EH (cell line): ENCODE measurements around the gene RITA1.

Experiments
- DNase-seq: peaks from one replicate; pipeline ENCODE4 v3.0.0-alpha.2; 2015; ENCODE audit warnings: low read depth

RITA1 gene

DNA sequence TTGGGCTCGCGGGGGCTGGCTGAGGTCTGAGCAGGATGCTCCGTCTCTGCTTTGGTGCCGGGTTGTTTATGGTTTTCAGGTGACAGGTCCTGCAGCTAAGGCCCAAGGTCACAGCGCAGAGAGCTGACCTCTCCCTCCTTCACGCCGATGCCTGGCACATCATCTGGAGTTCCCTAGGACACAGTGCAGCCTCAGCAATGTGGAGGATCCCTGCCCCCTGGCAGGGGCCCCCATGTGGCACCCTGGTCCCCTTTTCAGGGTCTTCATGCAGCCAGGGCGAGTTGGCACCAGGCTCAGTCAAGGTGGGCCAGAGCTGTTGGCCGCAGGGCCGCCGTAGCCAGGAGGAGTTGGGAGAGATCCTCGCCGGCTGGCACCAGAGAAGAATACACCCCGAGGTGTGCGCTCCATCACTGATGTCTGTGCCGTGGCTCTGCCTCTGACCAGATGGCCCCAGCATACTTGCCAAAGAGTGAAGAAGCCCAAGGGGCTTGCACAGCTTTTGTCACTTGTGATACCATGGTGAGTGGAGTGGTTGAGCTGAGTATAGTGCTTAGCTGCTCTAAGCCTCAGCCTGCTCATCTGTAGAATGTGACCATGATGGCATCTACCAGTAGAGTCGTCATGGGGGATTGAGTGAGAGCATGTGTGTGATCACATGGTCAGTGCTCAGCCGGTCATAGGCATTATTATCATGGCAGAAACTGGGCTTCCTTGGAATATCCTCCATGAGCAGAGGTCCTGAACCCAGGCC, 46.7 kb downstream of the RITA1 start:
- no peak for DNase-seq

DNA sequence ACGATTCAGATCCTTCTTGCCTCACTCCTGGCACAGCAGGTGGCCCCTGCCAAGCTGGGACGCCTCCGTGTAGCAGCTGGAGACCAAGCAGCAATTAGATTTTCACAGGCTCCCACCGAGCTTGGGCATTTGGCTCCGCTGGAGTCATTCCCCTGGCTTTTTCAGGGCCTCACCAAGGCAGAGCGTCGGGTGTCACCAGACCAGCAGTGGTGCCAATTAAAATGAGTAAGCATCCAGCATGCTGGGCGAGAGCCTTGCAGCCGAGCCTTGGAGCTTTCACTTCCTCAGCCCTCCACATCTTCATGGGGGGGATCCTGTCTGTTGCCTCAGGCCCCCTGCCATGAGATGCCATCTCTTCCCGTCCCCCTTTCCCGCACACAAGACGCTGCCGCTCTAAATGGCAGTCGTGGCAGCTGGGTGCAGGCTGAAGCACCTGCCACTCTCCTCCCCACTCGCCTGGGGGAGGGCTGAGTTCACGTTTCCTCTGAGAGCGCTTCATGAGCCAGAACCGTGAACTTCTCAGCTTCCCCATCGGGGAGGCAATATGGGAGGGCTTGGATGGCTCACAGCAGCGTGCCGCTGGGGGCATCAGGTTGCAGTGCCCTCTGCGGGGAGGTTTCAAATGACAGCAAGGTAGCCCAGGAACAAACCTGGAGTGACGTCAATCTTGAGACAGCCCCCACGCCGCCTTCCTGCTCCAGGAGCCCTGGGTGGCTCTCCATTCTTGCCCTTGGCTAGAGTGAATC, 47.5 kb downstream of the RITA1 start:
- DNase-seq, result no peak

DNA sequence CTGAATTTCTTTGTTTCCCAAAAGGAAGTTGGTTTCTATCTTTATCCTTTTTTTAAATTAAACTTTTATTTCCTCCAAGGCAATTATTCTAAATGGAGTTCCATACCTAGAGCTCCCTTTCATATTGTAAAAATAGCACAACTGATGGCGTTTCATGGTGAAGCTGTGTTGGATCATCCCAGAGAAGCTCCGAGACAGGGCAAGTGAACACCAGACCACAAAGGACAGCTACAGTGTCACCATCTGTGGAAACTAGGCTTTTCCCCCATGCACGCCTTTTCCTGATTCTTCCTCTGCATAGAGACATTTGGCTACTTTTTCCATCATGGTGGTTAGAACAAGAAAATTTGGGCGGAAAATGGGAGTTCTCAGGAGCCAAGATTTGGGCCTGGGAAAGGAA, 48.4 kb downstream of the RITA1 start:
- DNase-seq, result no peak

DNA sequence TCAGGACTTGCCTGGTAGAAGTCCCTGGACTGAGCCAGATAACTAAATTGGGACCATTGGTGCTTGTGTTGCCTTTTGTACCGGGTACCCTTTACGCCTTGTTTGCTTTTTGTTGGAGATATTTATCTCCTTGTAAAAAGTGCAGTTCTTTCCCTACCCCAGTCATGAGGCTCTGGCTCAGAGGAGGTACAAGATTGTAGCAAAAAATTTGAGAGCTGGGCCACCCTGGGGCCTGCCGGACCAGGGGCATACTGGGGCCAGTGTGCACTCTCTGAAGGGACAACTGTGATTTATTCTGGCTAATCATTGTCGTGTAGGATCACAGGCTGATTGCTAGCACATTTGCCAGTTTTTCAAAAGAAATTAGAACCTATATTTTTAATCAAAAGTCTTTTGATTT, 49.0 kb downstream of the RITA1 start:
- no peak for DNase-seq

DNA sequence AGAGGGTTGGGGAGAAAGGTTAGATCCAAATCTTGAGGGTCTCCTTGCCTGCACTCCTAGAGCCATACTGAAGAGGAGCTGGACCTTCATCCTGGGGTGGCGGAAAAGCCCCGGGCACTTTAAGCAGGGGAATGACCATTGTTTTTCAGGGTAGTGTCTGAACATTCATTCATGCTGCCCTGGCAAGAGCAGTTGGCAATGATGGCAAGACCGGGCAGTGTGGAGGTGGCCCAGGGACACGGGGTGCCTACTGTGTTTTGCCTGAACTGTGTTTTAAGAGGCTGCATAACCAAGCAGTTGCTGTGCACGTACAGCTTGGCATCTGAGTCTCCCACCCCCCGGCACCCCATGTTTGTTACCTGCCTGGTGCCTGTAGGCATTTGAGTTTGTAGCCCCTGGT, 50.5 kb downstream of the RITA1 start:
- no peak for DNase-seq

DNA sequence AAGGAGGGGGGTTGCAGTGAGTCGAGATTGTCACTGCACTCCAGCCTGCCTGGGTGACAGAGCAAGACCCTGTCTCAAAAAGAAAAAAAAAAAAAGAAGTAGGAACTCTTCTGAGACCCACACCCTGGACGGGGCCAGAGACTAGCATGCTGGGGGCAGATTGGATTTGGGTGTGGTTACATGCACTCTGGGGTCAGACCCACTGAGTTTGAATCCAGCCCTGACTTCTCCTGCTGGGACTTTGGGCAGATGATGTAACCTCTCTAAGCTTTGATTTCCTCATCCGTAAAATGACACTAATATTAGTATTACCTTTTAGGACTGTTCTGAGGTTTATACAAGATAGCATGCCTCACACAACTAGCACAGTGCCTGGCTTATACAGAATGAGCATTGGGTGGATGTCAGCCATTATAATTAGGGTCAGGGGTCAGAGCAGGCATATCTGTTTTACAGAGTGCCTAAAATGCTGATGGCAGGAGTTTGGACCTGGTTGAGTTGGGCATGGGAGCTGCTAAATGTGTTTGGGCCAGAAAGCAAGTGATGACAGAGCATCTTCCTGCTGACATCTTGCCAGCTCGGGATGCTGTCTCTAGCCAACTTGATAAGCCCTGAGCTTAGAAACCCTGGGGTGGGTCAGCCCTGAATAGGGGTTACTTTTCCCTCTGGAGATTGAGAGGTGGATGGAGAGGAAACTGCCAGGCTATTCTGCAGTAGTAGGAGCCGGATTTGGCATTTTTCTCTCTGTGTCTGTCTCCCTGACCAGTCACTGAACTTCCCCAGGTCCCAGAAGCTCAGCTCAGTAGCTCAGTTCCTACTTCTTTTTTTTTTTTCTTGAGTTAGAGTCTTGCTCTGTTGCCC, 51.2 kb downstream of the RITA1 start:
- DNase-seq, result no peak

DNA sequence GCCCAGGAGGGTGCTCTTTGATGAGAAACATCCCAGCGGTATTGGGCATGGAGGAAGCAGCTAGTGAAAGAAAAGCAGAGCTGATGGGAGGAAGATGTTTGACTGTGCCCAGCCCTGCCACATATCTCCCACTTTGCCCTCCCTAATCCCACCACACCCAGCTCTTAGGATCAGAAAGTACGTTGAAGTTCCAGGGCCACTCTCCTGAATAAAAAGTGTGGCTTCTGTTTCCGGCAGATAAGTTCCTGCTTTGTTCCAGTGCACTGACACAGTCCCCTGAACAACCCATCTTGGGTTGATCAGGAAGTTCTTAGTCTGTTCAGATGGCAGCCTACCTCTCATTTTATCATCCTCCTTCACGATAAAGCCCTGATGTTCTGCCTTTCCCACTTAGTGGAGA, 52.2 kb downstream of the RITA1 start:
- no peak for DNase-seq

DNA sequence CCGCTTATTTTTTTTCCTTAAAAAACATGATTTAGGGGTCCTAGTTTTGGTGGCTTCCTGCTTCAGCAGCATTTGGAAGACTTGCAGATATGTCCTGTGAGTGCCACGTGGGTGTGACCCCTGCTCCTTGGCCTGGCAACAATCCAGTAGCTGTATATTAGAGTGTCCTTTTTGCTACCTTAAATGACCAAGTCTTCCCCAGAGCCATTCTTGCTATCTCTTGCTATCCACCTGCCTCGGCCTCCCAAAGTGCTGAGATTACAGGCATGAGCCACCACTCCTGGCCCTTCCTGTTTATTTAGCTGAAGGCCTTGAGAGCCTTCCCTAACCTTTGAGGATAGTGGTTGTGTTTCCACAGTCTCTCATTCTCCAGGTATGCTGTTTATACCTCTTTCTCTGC, 52.8 kb downstream of the RITA1 start:
- DNase-seq, result no peak

DNA sequence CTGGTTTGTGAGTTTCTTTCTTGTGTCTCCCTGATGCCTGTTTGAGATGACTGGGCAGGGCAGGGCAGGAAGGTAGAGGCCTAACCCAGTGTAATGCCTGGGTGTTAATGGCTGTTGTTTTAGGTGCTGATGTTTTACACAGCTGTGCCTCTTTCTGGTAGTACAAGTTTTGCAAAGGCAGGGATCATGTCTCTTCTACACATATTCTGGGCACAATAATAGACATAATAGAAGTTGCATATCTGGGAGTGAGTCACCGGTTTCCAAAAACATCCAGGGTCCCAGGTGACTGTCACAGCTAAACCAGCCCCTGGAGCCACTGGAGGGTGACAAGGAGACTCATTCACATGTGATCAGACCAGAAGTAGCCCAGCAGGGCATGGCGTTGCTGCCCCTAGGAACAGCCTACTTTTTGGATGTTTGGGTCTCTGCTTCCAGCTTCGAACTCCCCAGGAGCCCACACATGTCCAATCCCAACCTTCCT, 53.8 kb downstream of the RITA1 start:
- DNase-seq, result no peak

DNA sequence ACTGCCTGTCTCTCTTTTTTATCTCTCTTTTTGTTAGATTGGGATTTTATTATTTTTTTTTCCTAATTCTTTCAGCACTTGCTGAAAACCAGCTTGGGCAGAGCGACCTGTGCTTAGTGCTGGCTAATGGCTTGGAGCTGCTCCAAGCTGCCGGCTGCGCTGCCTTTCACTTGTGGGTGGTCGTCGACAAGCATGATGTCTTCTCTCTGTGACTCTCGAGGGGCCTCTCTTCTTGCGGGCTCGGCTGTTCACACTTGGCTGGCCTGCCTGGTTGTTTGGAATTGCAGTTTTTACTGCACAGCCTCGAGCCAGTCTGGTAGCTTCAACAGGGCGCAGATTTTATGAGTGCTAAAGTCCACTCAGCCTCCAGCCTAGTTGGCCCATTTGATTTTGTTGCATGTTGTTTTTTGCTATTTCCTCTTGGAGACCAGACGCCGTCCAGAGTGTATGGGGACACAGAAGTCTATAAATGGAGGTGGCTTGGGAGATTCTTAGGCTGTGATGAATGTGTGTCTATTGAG, 54.4 kb downstream of the RITA1 start:
- no peak for DNase-seq

DNA sequence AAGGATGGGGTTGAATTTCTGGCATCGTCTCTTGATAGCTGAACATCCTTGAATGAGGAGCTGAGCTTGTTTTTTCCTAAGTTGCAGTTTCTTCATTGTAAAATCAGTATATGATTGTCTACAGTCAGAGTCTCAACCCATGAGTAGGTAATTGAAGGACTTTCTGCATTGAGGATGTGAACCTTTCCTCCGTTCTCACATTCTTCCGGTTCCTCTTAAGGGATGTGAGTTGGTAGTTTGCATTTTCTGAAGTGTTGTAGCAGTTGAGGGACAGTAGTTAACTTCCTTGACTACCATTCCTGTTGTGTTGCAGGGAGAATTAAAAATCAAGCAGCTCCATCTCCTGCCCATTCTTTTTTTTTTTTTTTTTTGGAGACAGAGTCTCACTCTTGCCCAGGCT, 54.9 kb downstream of the RITA1 start:
- no peak for DNase-seq

DNA sequence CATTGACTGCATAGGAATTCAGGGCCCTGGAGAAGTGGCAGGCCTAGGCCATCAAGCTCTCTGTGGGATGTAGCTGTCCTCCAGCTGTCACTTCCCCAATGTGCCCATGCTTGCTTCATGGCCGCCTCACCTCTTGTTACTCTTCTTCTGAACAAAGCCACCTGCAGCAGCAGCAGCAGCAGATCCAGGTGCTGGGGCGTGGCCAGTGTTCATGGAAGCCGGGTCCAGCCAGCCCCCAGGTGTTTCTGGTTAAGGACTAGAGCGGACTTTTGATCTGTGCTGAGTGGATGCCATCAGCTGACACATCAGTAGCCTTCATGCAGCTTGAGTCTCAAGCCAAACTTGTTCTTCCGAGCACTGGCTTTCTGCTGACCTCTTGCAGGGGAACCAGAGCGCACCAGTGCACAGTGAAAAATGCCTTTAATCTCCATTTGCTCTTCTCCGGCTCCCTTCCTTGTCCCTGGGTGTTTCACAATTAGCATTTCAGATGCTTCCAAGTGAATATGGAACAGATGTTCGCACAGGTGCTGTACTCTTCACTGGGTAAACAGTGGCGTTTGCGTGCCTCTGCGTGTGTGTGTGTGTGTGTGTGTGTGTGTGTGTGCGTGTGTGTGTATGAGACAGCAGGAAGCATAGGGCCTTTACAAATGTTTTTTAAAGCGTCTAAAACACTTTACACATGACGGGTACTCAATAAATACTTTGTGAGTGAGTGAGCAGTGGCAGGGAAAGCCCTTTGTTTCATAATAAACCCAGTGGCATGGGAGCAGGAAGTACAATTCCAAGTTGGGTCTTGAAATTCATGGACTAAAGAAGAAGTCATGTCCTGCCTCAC, 55.9 kb downstream of the RITA1 start:
- DNase-seq, result peak; percentile 98
